ENCODE measurements around the gene AUNIP. TPM values are rescaled to one million over a fixed set of nuclear protein-coding genes. Genes with fewer than 3 reads are reported as not detected.

Gene AUNIP
- total RNA-seq, 1 experiment from 2014 or later, result 7.7 TPM

- DNase-seq, result no peak
- Mint-ChIP-seq H3K27ac (ENCODE audit: unreplicated experiment) (no peak overlapping the region), H3K36me3 (ENCODE audit: insufficient read depth, unreplicated experiment) (peaks cover 5% of the 10 kb centered on the region), H3K4me1 (ENCODE audit: low read depth, unreplicated experiment) (no peaks in the 10 kb centered on the region), H3K4me3 (ENCODE audit: low read depth, unreplicated experiment) (no peak overlapping the region), H3K9me3 (ENCODE audit: low read depth, unreplicated experiment) (peaks cover 3% of the 10 kb centered on the region), H3K27me3 (ENCODE audit: unreplicated experiment) (no peaks in the 10 kb centered on the region)
- BruUV-seq (replicated peaks), result no TSS peak
- intact Hi-C loops (cut with micrococcal nuclease; ENCODE audit: unreplicated experiment), result loop anchor here (5.0 kb wide), 2 partner anchors 61 to 161 kb away; partner anchors contain the start of gene PAFAH2
- TF ChIP-seq, protein P1, sequence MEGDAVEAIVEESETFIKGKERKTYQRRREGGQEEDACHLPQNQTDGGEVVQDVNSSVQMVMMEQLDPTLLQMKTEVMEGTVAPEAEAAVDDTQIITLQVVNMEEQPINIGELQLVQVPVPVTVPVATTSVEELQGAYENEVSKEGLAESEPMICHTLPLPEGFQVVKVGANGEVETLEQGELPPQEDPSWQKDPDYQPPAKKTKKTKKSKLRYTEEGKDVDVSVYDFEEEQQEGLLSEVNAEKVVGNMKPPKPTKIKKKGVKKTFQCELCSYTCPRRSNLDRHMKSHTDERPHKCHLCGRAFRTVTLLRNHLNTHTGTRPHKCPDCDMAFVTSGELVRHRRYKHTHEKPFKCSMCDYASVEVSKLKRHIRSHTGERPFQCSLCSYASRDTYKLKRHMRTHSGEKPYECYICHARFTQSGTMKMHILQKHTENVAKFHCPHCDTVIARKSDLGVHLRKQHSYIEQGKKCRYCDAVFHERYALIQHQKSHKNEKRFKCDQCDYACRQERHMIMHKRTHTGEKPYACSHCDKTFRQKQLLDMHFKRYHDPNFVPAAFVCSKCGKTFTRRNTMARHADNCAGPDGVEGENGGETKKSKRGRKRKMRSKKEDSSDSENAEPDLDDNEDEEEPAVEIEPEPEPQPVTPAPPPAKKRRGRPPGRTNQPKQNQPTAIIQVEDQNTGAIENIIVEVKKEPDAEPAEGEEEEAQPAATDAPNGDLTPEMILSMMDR (IDR thresholded peaks at IDR 0.05; ENCODE audit: unreplicated experiment), result no peak
- CTCF ChIA-PET, result interaction anchor here (0.6 to 1.0 kb wide), 4 partner anchors 19 to 157 kb away, joined by 3 to 8 read pairs (median 4); no protein-coding TSS in a partner anchor
Observed at GRCh38 chr1:25836695-25837094, 22.6 kb downstream of the AUNIP start.

GRCh38 chr1:25834894-25835293, 24.4 kb downstream of the AUNIP start:
- CTCF ChIA-PET, result no interaction called here
- no peak overlapping the region for H3K4me3 Mint-ChIP-seq (ENCODE audit: low read depth, unreplicated experiment)
- intact Hi-C loops (cut with micrococcal nuclease; ENCODE audit: unreplicated experiment), result loop anchor here (5.0 kb wide), 2 partner anchors 62 to 162 kb away; partner anchors contain the start of gene PAFAH2
- BruUV-seq (replicated peaks), result no TSS peak
- no peak overlapping the region for H3K27ac Mint-ChIP-seq (ENCODE audit: unreplicated experiment)
- no peaks in the 10 kb centered on the region for H3K4me1 Mint-ChIP-seq (ENCODE audit: low read depth, unreplicated experiment)
- TF ChIP-seq, protein P1 (IDR thresholded peaks at IDR 0.05; ENCODE audit: unreplicated experiment), result no peak
- H3K9me3 Mint-ChIP-seq (ENCODE audit: low read depth, unreplicated experiment), result peaks cover under 1% of the 10 kb centered on the region
- peaks cover 5% of the 10 kb centered on the region for H3K36me3 Mint-ChIP-seq (ENCODE audit: insufficient read depth, unreplicated experiment)
- H3K27me3 Mint-ChIP-seq (ENCODE audit: unreplicated experiment), result no peaks in the 10 kb centered on the region
- DNase-seq, result no peak

GRCh38 chr1:25833158-25833557, 26.1 kb downstream of the AUNIP start:
- TF ChIP-seq, protein P1 (IDR thresholded peaks at IDR 0.05; ENCODE audit: unreplicated experiment), result no peak
- Mint-ChIP-seq H3K4me3 (ENCODE audit: low read depth, unreplicated experiment) (no peak overlapping the region), H3K4me1 (ENCODE audit: low read depth, unreplicated experiment) (no peaks in the 10 kb centered on the region), H3K27ac (ENCODE audit: unreplicated experiment) (no peak overlapping the region), H3K27me3 (ENCODE audit: unreplicated experiment) (no peaks in the 10 kb centered on the region), H3K9me3 (ENCODE audit: low read depth, unreplicated experiment) (no peaks in the 10 kb centered on the region), H3K36me3 (ENCODE audit: insufficient read depth, unreplicated experiment) (peaks cover 14% of the 10 kb centered on the region)
- no TSS peak for BruUV-seq (replicated peaks)
- CTCF ChIA-PET, result interaction anchor here (0.7 kb wide), 1 partner anchor 166 kb away, joined by 5 read pairs; no protein-coding TSS in a partner anchor
- intact Hi-C loops (cut with micrococcal nuclease; ENCODE audit: unreplicated experiment), result no loop called here
- DNase-seq, result no peak

- no peak overlapping the region for H3K4me3 Mint-ChIP-seq (ENCODE audit: low read depth, unreplicated experiment)
- no peaks in the 10 kb centered on the region for H3K4me1 Mint-ChIP-seq (ENCODE audit: low read depth, unreplicated experiment)
- intact Hi-C loops (cut with micrococcal nuclease; ENCODE audit: unreplicated experiment), result no loop called here
- peaks cover 19% of the 10 kb centered on the region for H3K36me3 Mint-ChIP-seq (ENCODE audit: insufficient read depth, unreplicated experiment)
- CTCF ChIA-PET, result no interaction called here
- TF ChIP-seq, protein P1 (IDR thresholded peaks at IDR 0.05; ENCODE audit: unreplicated experiment), result no peak
- no peaks in the 10 kb centered on the region for H3K27me3 Mint-ChIP-seq (ENCODE audit: unreplicated experiment)
- no peaks in the 10 kb centered on the region for H3K9me3 Mint-ChIP-seq (ENCODE audit: low read depth, unreplicated experiment)
- no TSS peak for BruUV-seq (replicated peaks)
- DNase-seq, result no peak
- no peak overlapping the region for H3K27ac Mint-ChIP-seq (ENCODE audit: unreplicated experiment)
Observed at GRCh38 chr1:25832336-25833037, 26.8 kb downstream of the AUNIP start.
